ENCODE data around the gene CRIP3. TPM values are rescaled to one million over a fixed set of nuclear protein-coding genes. Genes with fewer than 3 reads are reported as not detected.
"Not testable (repeated sequence)": the region's sequence is repeated elsewhere in the genome, so short reads cannot be mapped to it uniquely, and the experiment has no call there.

Gene CRIP3
- total RNA-seq, 4 donors from 2014 or later = 0.45 to 0.93 TPM; not detected in 2

GRCh38 chr6:43307451-43308100 lies 1.1 kb downstream of the CRIP3 start:
- intact Hi-C loops (cut with DNase I) = no loop called here
- no peak overlapping the region for H3K4me3 ChIP-seq (replicated peaks in 1 of 3)
- no peaks in the 10 kb centered on the region for H3K27me3 ChIP-seq
- no peak for DNase-seq
- H3K36me3 ChIP-seq = no peaks in the 10 kb centered on the region
- 86 to 90% methylated on average over 4 of the region's 5 CpGs for WGBS, 2 donors
- no peaks in the 10 kb centered on the region for H3K9me3 ChIP-seq
- H3K4me1 ChIP-seq = peaks cover 9 to 12% of the 10 kb centered on the region in 2 donors
- H3K27ac ChIP-seq = no peak overlapping the region
- TF ChIP-seq POLR2A (IDR thresholded peaks at IDR 0.05) = no peak
- no peak for TF ChIP-seq CTCF (IDR thresholded peaks at IDR 0.05)

DNA sequence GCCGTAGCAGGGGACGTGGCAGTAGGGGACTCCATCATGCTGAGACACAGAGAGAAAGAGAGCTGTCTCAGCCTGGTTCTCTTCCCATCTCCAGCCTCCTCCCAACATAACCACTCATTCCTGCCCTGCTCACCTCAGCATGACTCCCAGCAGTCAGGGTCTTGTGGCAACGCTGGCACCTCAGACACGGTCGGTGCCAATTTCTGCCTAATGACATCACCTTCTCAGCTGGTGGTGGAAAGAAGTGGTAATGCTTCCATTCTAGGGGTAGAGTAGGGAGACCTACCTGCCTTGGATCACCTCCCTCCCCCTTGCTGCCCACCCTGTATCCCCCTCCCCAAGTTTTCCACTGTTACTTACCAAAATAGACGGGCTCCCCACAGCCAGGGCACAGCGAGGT lies 2.5 kb downstream of the CRIP3 start:
- intact Hi-C loops (cut with DNase I) = no loop called here
- 87 to 97% methylated on average over 7 of the region's 7 CpGs for WGBS, 2 donors
- no peak for DNase-seq

DNA sequence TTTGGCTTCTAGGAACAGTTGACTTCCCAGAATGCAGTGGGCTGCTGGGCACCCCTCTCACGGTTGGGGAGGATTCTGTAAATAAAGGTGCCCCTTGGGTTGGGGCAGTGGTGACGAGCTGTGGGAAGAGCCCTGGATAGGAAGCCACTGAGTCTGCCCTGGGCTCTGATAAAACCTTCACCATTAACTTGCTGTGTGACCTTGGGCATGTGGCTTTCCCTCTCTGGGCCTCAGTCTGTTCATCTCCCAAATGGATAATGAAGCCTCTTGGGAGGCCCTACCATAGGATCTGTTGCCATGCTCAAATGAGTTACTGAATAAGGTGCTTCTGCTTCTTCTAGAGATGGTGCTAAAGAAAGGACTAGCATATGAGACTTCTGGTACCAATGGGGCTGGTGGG lies 3.7 kb downstream of the CRIP3 start:
- Histone ChIP-seq H3K27me3 (no peaks in the 10 kb centered on the region), H3K36me3 (no peaks in the 10 kb centered on the region), H3K27ac (no peak overlapping the region), H3K4me3 (replicated peaks in 1 of 3) (no peak overlapping the region), H3K4me1 (peaks cover 9 to 12% of the 10 kb centered on the region in 2 donors), H3K9me3 (no peaks in the 10 kb centered on the region)
- intact Hi-C loops (cut with DNase I) = no loop called here
- no peak for TF ChIP-seq CTCF (IDR thresholded peaks at IDR 0.05)
- no peak for TF ChIP-seq POLR2A (IDR thresholded peaks at IDR 0.05)
- WGBS, 2 donors = 90 to 93% methylated on average over 2 of the region's 2 CpGs
- DNase-seq = no peak

More for the DNA sequence above, 2.5 kb downstream of the CRIP3 start:
- Histone ChIP-seq H3K36me3 (no peaks in the 10 kb centered on the region), H3K4me3 (replicated peaks in 1 of 3) (no peak overlapping the region), H3K27ac (no peak overlapping the region), H3K4me1 (peaks cover 9 to 12% of the 10 kb centered on the region in 2 donors), H3K27me3 (no peaks in the 10 kb centered on the region), H3K9me3 (no peaks in the 10 kb centered on the region)
- no peak for TF ChIP-seq POLR2A (IDR thresholded peaks at IDR 0.05)
- TF ChIP-seq CTCF (IDR thresholded peaks at IDR 0.05) = no peak

DNA sequence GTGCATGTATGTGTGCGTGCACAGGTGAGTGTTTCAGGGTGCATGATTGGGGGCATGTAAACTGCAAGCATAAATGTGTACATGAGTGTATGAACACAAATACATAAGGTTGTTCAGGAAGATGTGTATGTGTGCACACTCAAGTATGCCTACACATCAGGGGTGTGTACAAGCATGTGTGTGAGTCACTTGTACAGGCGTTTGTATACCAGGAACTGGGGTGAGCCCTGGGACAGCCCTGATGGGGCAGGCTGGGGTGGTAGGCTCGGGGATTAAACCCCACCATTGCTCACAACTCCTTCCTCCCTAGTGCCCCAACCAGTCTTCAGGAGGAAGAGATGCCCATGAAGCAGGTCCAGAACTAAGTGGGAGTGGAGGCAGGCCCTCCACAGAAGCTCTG lies 4.3 kb downstream of the CRIP3 start:
- Histone ChIP-seq H3K36me3 (no peaks in the 10 kb centered on the region), H3K27me3 (no peaks in the 10 kb centered on the region), H3K27ac (no peak overlapping the region), H3K4me1 (peaks cover 9 to 12% of the 10 kb centered on the region in 2 donors), H3K4me3 (replicated peaks in 1 of 3) (no peak overlapping the region), H3K9me3 (no peaks in the 10 kb centered on the region)
- DNase-seq = no peak
- intact Hi-C loops (cut with DNase I) = no loop called here
- no peak for TF ChIP-seq POLR2A (IDR thresholded peaks at IDR 0.05)
- TF ChIP-seq CTCF (IDR thresholded peaks at IDR 0.05) = no peak
- WGBS, 2 donors = 80 to 84% methylated on average over 3 of the region's 3 CpGs

DNA sequence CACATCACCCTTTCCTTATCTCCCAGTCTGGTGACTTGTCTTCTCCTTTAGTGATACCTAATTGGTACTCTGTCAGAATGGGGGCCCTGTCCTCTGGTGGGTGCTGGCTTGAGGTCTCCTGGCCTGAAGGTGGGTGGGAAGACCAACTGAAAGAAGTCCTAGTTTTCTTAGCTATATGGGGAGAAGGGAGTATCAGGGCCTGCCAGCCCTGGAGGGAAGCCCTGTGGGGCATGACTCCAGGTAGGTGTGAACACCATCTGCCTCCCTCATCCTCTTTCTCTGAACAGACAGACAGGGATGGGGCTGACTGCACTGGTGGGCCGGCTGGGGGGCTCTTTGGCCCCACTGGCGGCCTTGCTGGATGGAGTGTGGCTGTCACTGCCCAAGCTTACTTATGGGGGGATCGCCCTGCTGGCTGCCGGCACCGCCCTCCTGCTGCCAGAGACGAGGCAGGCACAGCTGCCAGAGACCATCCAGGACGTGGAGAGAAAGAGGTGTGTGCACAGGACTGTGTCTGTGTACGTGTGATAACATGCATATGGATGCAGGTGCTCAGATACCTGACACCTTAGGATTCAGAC lies 4.8 kb downstream of the CRIP3 start:
- H3K9me3 ChIP-seq = no peaks in the 10 kb centered on the region
- intact Hi-C loops (cut with DNase I) = no loop called here
- TF ChIP-seq POLR2A (IDR thresholded peaks at IDR 0.05) (no peak), CTCF (IDR thresholded peaks at IDR 0.05) (no peak)
- 74 to 85% methylated on average over 8 of the region's 8 CpGs for WGBS, 2 donors
- H3K4me3 ChIP-seq (replicated peaks in 1 of 3) = no peak overlapping the region
- DNase-seq = no peak
- H3K36me3 ChIP-seq = no peaks in the 10 kb centered on the region
- no peak overlapping the region for H3K27ac ChIP-seq
- no peaks in the 10 kb centered on the region for H3K27me3 ChIP-seq
- H3K4me1 ChIP-seq = peaks cover 8 to 9% of the 10 kb centered on the region in 2 donors

DNA sequence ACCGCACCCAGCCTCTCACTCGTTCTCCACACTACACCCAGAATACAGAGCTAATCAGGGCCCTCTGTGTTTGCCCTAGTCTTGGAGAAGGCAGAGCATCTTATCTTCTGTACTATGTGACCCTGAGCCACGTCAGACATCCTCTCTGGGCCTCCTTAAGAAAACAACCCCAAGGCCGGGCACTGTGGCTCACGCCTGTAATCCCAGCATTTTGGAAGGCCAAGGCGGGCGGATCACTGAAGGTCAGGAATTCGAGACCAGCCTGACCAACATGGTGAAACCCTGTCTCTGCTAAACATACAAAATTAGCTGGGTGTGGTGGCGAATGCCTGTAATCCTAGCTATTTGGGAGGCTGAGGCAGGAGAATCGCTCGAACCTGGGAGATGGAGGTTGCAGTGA lies 5.6 kb downstream of the CRIP3 start:
- H3K27ac ChIP-seq; H3K9me3 ChIP-seq; H3K36me3 ChIP-seq; H3K27me3 ChIP-seq; intact Hi-C loops (cut with DNase I); H3K4me3 ChIP-seq (replicated peaks in 1 of 3); DNase-seq; H3K4me1 ChIP-seq: not testable (repeated sequence)
- 90 to 94% methylated on average over 11 of the region's 11 CpGs for WGBS, 2 donors
